H9 (cell line): Measurements from ENCODE around the gene RGS14. TPM values are rescaled to one million over a fixed set of nuclear protein-coding genes. Genes with fewer than 3 reads are reported as not detected.

Experiments used
- DNase-seq: peaks from one replicate; pipeline ENCODE4 v3.0.0-alpha.2; 2017
- H2AFZ ChIP-seq: one replicate; pipeline ENCODE4 v1.6.1; 2013; ENCODE audit warnings: mild to moderate bottlenecking, low read length, control low read depth, moderate library complexity
- H2AK5ac ChIP-seq: 2 replicates; pipeline ENCODE4 v1.6.1; 2013; ENCODE audit warnings: low read length, control low read depth, mixed read lengths; ENCODE audit not compliant: insufficient read length
- H2BK120ac ChIP-seq: one replicate; pipeline ENCODE4 v1.6.1; 2013; ENCODE audit warnings: low read depth, mild to moderate bottlenecking, low read length, control low read depth, inconsistent platforms; ENCODE audit not compliant: poor library complexity, severe bottlenecking
- H2BK12ac ChIP-seq: 2 replicates; pipeline ENCODE4 v1.6.1; 2013; ENCODE audit warnings: low read length, control low read depth, mixed read lengths, low read depth; ENCODE audit not compliant: insufficient read length
- H2BK15ac ChIP-seq: 2 replicates; pipeline ENCODE4 v1.6.1; 2013; ENCODE audit warnings: low read depth, low read length, control low read depth
- H2BK20ac ChIP-seq: one replicate; pipeline ENCODE4 v1.6.1; 2013; ENCODE audit warnings: low read depth, mild to moderate bottlenecking, low read length, control low read depth, inconsistent platforms; ENCODE audit not compliant: poor library complexity, severe bottlenecking
- H2BK5ac ChIP-seq: 2 replicates; pipeline ENCODE4 v1.6.1; 2013; ENCODE audit warnings: low read length, control low read depth, mixed read lengths; ENCODE audit not compliant: insufficient read length
- H3K14ac ChIP-seq: 2 replicates; pipeline ENCODE4 v1.6.1; 2013; ENCODE audit warnings: low read length, control low read depth; ENCODE audit not compliant: insufficient read depth
- H3K18ac ChIP-seq: 2 replicates; pipeline ENCODE4 v1.6.1; 2013; ENCODE audit warnings: low read depth, mild to moderate bottlenecking, mixed read lengths, low read length, control low read depth; ENCODE audit not compliant: insufficient read length
- H3K23ac ChIP-seq: 2 replicates; pipeline ENCODE4 v1.6.1; 2013; ENCODE audit warnings: low read length, control low read depth, mixed read lengths, low read depth; ENCODE audit not compliant: insufficient read length
- H3K23me2 ChIP-seq: 2 replicates; pipeline ENCODE4 v1.6.1; 2013; ENCODE audit warnings: low read depth, mild to moderate bottlenecking, mixed read lengths, low read length, control low read depth; ENCODE audit not compliant: insufficient read length, poor library complexity, severe bottlenecking
- H3K27ac ChIP-seq: 2 replicates; pipeline ENCODE4 v1.5.1; 2013; ENCODE audit warnings: low read length, control low read depth, mixed read lengths, low read depth; ENCODE audit not compliant: insufficient read length
- H3K27me3 ChIP-seq: 2 replicates; pipeline ENCODE4 v1.6.1; 2013; ENCODE audit warnings: low read length, control low read depth, inconsistent platforms; ENCODE audit not compliant: insufficient read depth
- H3K4ac ChIP-seq: 2 replicates; pipeline ENCODE4 v1.6.1; 2013; ENCODE audit warnings: low read depth, mild to moderate bottlenecking, control low read depth, inconsistent platforms, low read length, moderate library complexity
- H3K4me1 ChIP-seq: 2 replicates; pipeline ENCODE4 v1.6.1; 2013; ENCODE audit warnings: low read length, control low read depth, inconsistent platforms; ENCODE audit not compliant: insufficient read depth
- H3K4me2 ChIP-seq: 2 replicates; pipeline ENCODE4 v1.6.1; 2013; ENCODE audit warnings: low read length, control low read depth, mixed read lengths; ENCODE audit not compliant: insufficient read length, insufficient read depth
- H3K56ac ChIP-seq: 2 replicates; pipeline ENCODE4 v1.6.1; 2013; ENCODE audit warnings: low read depth, mild to moderate bottlenecking, mixed read lengths, low read length, control low read depth; ENCODE audit not compliant: insufficient read length
- H3K79me1 ChIP-seq: 2 replicates; pipeline ENCODE4 v1.6.1; 2013; ENCODE audit warnings: low read depth, mild to moderate bottlenecking, moderate library complexity, low read length, control low read depth, inconsistent platforms; ENCODE audit not compliant: insufficient read depth, poor library complexity, severe bottlenecking
- H3K79me2 ChIP-seq: 2 replicates; pipeline ENCODE4 v1.6.1; 2013; ENCODE audit warnings: low read length, control low read depth, inconsistent platforms; ENCODE audit not compliant: insufficient read depth
- H3K9ac ChIP-seq: 2 replicates; pipeline ENCODE4 v1.6.1; 2013; ENCODE audit warnings: low read length, control low read depth, mixed read lengths; ENCODE audit not compliant: insufficient read length; ENCODE audit errors: extremely low read depth
- H3K9me3 ChIP-seq: one replicate; pipeline ENCODE4 v1.6.1; 2013; ENCODE audit warnings: low read depth, low read length, inconsistent platforms; ENCODE audit not compliant: control insufficient read depth
- H3T11ph ChIP-seq: one replicate; pipeline ENCODE4 v1.6.1; 2013; ENCODE audit warnings: mild to moderate bottlenecking, low read length, control low read depth, inconsistent platforms
- H4K20me1 ChIP-seq: one replicate; pipeline ENCODE4 v1.6.1; 2013; ENCODE audit not compliant: control insufficient read depth, insufficient read length, insufficient read depth
- H4K5ac ChIP-seq: 2 replicates; pipeline ENCODE4 v1.6.1; 2013; ENCODE audit warnings: low read depth, mild to moderate bottlenecking, mixed read lengths, low read length, control low read depth; ENCODE audit not compliant: insufficient read length
- H4K8ac ChIP-seq: replicated peaks from 2 replicates; pipeline ENCODE4 v1.6.1; 2013; ENCODE audit warnings: low read length, control low read depth, mixed read lengths, low read depth; ENCODE audit not compliant: insufficient read length
- H4K91ac ChIP-seq: 2 replicates; pipeline ENCODE4 v1.6.1; 2013; ENCODE audit warnings: low read depth, mild to moderate bottlenecking, moderate library complexity, mixed read lengths, low read length, control low read depth; ENCODE audit not compliant: insufficient read length
- H3K27ac Mint-ChIP-seq, 3 experiments: 2 replicates in 2 of 3; 3 replicates in 1 of 3; pipeline ENCODE4 v1.8.0; 2020 to 2021; ENCODE audit warnings: mixed read lengths in 3 of 3, mild to moderate bottlenecking in 1 of 3, moderate library complexity in 1 of 3
- H3K27me3 Mint-ChIP-seq: 2 replicates; pipeline ENCODE4 v1.8.0; 2021; ENCODE audit warnings: low read depth, mild to moderate bottlenecking, moderate library complexity, mixed read lengths
- H3K36me3 Mint-ChIP-seq, 3 experiments: 2 replicates in 2 of 3; 3 replicates in 1 of 3; pipeline ENCODE4 v1.8.0; 2020 to 2021; ENCODE audit warnings: low read depth in 3 of 3, mixed read lengths in 3 of 3; ENCODE audit not compliant: insufficient read depth in 1 of 3
- H3K4me1 Mint-ChIP-seq, 2 experiments: 2 replicates each; pipeline ENCODE4 v1.8.0; 2020; ENCODE audit warnings: mixed read lengths in 2 of 2
- H3K4me3 Mint-ChIP-seq, 2 experiments: 2 replicates in 1 of 2; 3 replicates in 1 of 2; pipeline ENCODE4 v1.8.0; 2020 to 2021; ENCODE audit warnings: mild to moderate bottlenecking in 2 of 2, mixed read lengths in 2 of 2, moderate library complexity in 1 of 2
- H3K9me3 Mint-ChIP-seq, 2 experiments: 2 replicates in 1 of 2; 3 replicates in 1 of 2; pipeline ENCODE4 v1.8.0; 2020; ENCODE audit warnings: mild to moderate bottlenecking in 2 of 2, mixed read lengths in 2 of 2, moderate library complexity in 1 of 2
- CTCF ChIP-seq: fragments of 200-600 bp; sonication (generic); conservative IDR thresholded peaks from 3 replicates; pipeline ENCODE4 v1.8.0; 2021; ENCODE audit warnings: antibody characterized with exemption, mild to moderate bottlenecking
- WGBS: extraction: QIAGEN DNeasy Blood & Tissue Kit; methylation state at CpG from one replicate; pipeline ENCODE4 v1.1.7; 2013; ENCODE audit warnings: missing lambda C conversion rate, low lambda C conversion rate, mixed read lengths; ENCODE audit not compliant: insufficient read length; ENCODE audit errors: extremely low coverage; 5-methylcytosine and 5-hydroxymethylcytosine counted together
- total RNA-seq: library from RNA; stranded (reverse); gene quantifications from 2 replicates; pipeline ENCODE4 v1.2.1, GENCODE V29; 2021

The RGS14 gene
- total RNA-seq, 1 experiment from 2014 or later: 12.3 TPM

GRCh38 chr5:177310757-177311391 lies 46.9 kb upstream of the RGS14 start:
- Histone ChIP-seq H4K5ac (no peak overlapping the region), H3K9me3 (no peaks in the 10 kb centered on the region), H2BK5ac (no peak overlapping the region), H4K20me1 (peaks cover 5% of the 10 kb centered on the region), H2BK15ac (no peak overlapping the region), H3K79me1 (no peaks in the 10 kb centered on the region), H4K8ac (no peak overlapping the region), H2AK5ac (no peak overlapping the region), H2AFZ (no peak overlapping the region), H3K4ac (no peak overlapping the region), H3K9ac (no peak overlapping the region), H3K14ac (no peak overlapping the region), H3K27ac (no peak overlapping the region), H3K56ac (no peak overlapping the region), H2BK20ac (no peak overlapping the region), H3K4me1 (no peaks in the 10 kb centered on the region), H3K79me2 (no peaks in the 10 kb centered on the region), H3T11ph (no peak overlapping the region), H4K91ac (no peak overlapping the region), H3K27me3 (no peaks in the 10 kb centered on the region), H2BK12ac (no peak overlapping the region), H3K18ac (no peak overlapping the region), H3K23me2 (peaks cover 14% of the 10 kb centered on the region), H2BK120ac (no peak overlapping the region), H3K23ac (no peak overlapping the region), H3K4me2 (peak overlapping the region; percentile 80)
- H3K27me3 Mint-ChIP-seq: no peaks in the 10 kb centered on the region; the same call in 1 of the 2 replicates
- peak overlapping the region; percentile 76 to 88 for H3K4me3 Mint-ChIP-seq
- peak; percentile 59 for DNase-seq
- peaks cover 11 to 17% (median 13%) of the 10 kb centered on the region in 3 experiments for H3K36me3 Mint-ChIP-seq
- no peaks in the 10 kb centered on the region for H3K9me3 Mint-ChIP-seq
- no peak for TF ChIP-seq CTCF
- peaks cover 18 to 20% of the 10 kb centered on the region in 2 experiments for H3K4me1 Mint-ChIP-seq
- peak overlapping the region in 1 of 3 experiments; percentile 63; a peak in 1 of 7 replicates for H3K27ac Mint-ChIP-seq
- no CpG with 5 or more reads among the region's 20 CpGs for WGBS
